IPS DF 6.9 (cell line): ENCODE results near the gene OR8S1.
"Not testable (repeated sequence)": the region's sequence is repeated elsewhere in the genome, so short reads cannot be mapped to it uniquely, and the experiment has no call there.

Experiments
- DNase-seq: peaks from one replicate; pipeline ENCODE4 v3.0.0-alpha.2; 2013; ENCODE audit warnings: low read depth, low spot score
- H3K27ac ChIP-seq: one replicate; pipeline ENCODE4 v1.5.1; 2013; ENCODE audit warnings: low read length, control low read depth
- H3K27me3 ChIP-seq: 2 replicates; pipeline ENCODE4 v1.6.1; 2013; ENCODE audit warnings: mild to moderate bottlenecking, low read length; ENCODE audit not compliant: control insufficient read depth, insufficient read depth
- H3K36me3 ChIP-seq: 2 replicates; pipeline ENCODE4 v1.6.1; 2013; ENCODE audit warnings: low read length; ENCODE audit not compliant: control insufficient read depth, insufficient read depth
- H3K4me1 ChIP-seq: 2 replicates; pipeline ENCODE4 v1.6.1; 2013; ENCODE audit warnings: low read length; ENCODE audit not compliant: control insufficient read depth, insufficient read depth
- H3K4me3 ChIP-seq: 2 replicates; pipeline ENCODE4 v1.5.1; 2013; ENCODE audit warnings: mild to moderate bottlenecking, low read length
- H3K9me3 ChIP-seq: 2 replicates; pipeline ENCODE4 v1.6.1; 2013; ENCODE audit warnings: low read length, inconsistent platforms; ENCODE audit not compliant: control insufficient read depth, insufficient read depth
- WGBS: extraction: QIAGEN DNeasy Blood & Tissue Kit; methylation state at CpG from one replicate; pipeline ENCODE4 v1.1.7; 2013; ENCODE audit warnings: mixed read lengths, missing lambda C conversion rate; ENCODE audit not compliant: insufficient read length, insufficient coverage; 5-methylcytosine and 5-hydroxymethylcytosine counted together

Gene OR8S1

GRCh38 chr12:48525332-48525731 is at the start of gene OR8S1:
Gene OR8S1, plus strand, starts transcription at chr12:48525632. Its CDS starts 0 bp downstream, at chr12:48525632.
- DNase-seq = no peak
- H3K4me3 ChIP-seq = no peak within 1 kb of the TSS
- H3K36me3 ChIP-seq = no peaks in the 10 kb centered on the region
- no peaks in the 10 kb centered on the region for H3K9me3 ChIP-seq
- H3K27ac ChIP-seq = no peak within 1 kb of the TSS
- WGBS = no CpG with 5 or more reads among the region's 5 CpGs
- no peaks in the 10 kb centered on the region; the same call in 1 of the 2 replicates for H3K4me1 ChIP-seq
- H3K27me3 ChIP-seq = no peaks in the 10 kb centered on the region

GRCh38 chr12:48482198-48482597 is 43.2 kb upstream of the OR8S1 start, which contains the start of gene C12orf54:
Gene C12orf54, plus strand, starts transcription at chr12:48482498. Its CDS starts 799 bp downstream, at chr12:48483297.
- Histone ChIP-seq H3K27ac (no peak within 1 kb of the TSS), H3K36me3 (no peaks in the 10 kb centered on the region), H3K27me3 (no peaks in the 10 kb centered on the region), H3K4me3 (no peak within 1 kb of the TSS), H3K9me3 (no peaks in the 10 kb centered on the region), H3K4me1 (no peaks in the 10 kb centered on the region)
- DNase-seq = no peak
- WGBS = no CpG with 5 or more reads among the region's 2 CpGs

- no peak overlapping the region for H3K27ac ChIP-seq
- no CpG with 5 or more reads among the region's 3 CpGs for WGBS
- H3K27me3 ChIP-seq = no peaks in the 10 kb centered on the region
Observed at GRCh38 chr12:48482930-48483329, 42.5 kb upstream of the OR8S1 start.

GRCh38 chr12:48486261-48486660 is 39.2 kb upstream of the OR8S1 start:
- no peaks in the 10 kb centered on the region for H3K36me3 ChIP-seq
- H3K27ac ChIP-seq = no peak overlapping the region
- H3K4me3 ChIP-seq = no peak overlapping the region
- no peaks in the 10 kb centered on the region for H3K9me3 ChIP-seq
- H3K4me1 ChIP-seq = no peaks in the 10 kb centered on the region
- H3K27me3 ChIP-seq = no peaks in the 10 kb centered on the region
- no CpG with 5 or more reads among the region's 2 CpGs for WGBS
- no peak for DNase-seq

More at GRCh38 chr12:48482930-48483329, 42.5 kb upstream of the OR8S1 start:
- no peak for DNase-seq
- Histone ChIP-seq H3K4me1 (no peaks in the 10 kb centered on the region), H3K36me3 (no peaks in the 10 kb centered on the region), H3K4me3 (no peak overlapping the region), H3K9me3 (no peaks in the 10 kb centered on the region)

GRCh38 chr12:48486679-48487078 is 38.8 kb upstream of the OR8S1 start:
- H3K27me3 ChIP-seq = no peaks in the 10 kb centered on the region
- H3K4me1 ChIP-seq = no peaks in the 10 kb centered on the region
- no peak overlapping the region for H3K27ac ChIP-seq
- no CpG with 5 or more reads among the region's 5 CpGs for WGBS
- no peak overlapping the region for H3K4me3 ChIP-seq
- no peaks in the 10 kb centered on the region for H3K9me3 ChIP-seq
- H3K36me3 ChIP-seq = no peaks in the 10 kb centered on the region
- no peak for DNase-seq

- no peaks in the 10 kb centered on the region for H3K4me1 ChIP-seq
- WGBS = no CpG with 5 or more reads among the region's 2 CpGs
- no peak overlapping the region for H3K4me3 ChIP-seq
- DNase-seq = no peak
- no peaks in the 10 kb centered on the region for H3K27me3 ChIP-seq
- no peaks in the 10 kb centered on the region for H3K9me3 ChIP-seq
- H3K36me3 ChIP-seq = no peaks in the 10 kb centered on the region
- H3K27ac ChIP-seq = no peak overlapping the region
Observed at GRCh38 chr12:48489012-48489411, 36.4 kb upstream of the OR8S1 start.

GRCh38 chr12:48489456-48489855 is 36.0 kb upstream of the OR8S1 start:
- not testable (repeated sequence) for H3K36me3 ChIP-seq, H3K9me3 ChIP-seq, DNase-seq, H3K4me1 ChIP-seq, H3K4me3 ChIP-seq, H3K27me3 ChIP-seq, H3K27ac ChIP-seq
- no CpG with 5 or more reads among the region's 7 CpGs for WGBS

GRCh38 chr12:48500281-48500680 is 25.2 kb upstream of the OR8S1 start:
- H3K27me3 ChIP-seq, H3K9me3 ChIP-seq, H3K36me3 ChIP-seq, DNase-seq, H3K4me1 ChIP-seq, H3K4me3 ChIP-seq, H3K27ac ChIP-seq: not testable (repeated sequence)
- no CpG with 5 or more reads among the region's 32 CpGs for WGBS

GRCh38 chr12:48506836-48507235 is 18.6 kb upstream of the OR8S1 start:
- H3K27me3 ChIP-seq, H3K4me1 ChIP-seq, DNase-seq, H3K4me3 ChIP-seq, H3K36me3 ChIP-seq, H3K27ac ChIP-seq, H3K9me3 ChIP-seq: not testable (repeated sequence)
- no CpG with 5 or more reads among the region's 2 CpGs for WGBS

- no peak for DNase-seq
- Histone ChIP-seq H3K36me3 (no peaks in the 10 kb centered on the region), H3K4me3 (no peak overlapping the region), H3K4me1 (no peaks in the 10 kb centered on the region), H3K27me3 (no peaks in the 10 kb centered on the region), H3K9me3 (no peaks in the 10 kb centered on the region), H3K27ac (no peak overlapping the region)
- no CpG with 5 or more reads among the region's 2 CpGs for whole genome bisulfite sequencing
Observed at GRCh38 chr12:48508987-48509386, 16.4 kb upstream of the OR8S1 start.

- Histone ChIP-seq H3K9me3 (no peaks in the 10 kb centered on the region), H3K27me3 (no peaks in the 10 kb centered on the region), H3K4me1 (no peaks in the 10 kb centered on the region), H3K27ac (no peak overlapping the region), H3K36me3 (no peaks in the 10 kb centered on the region), H3K4me3 (no peak overlapping the region)
- no CpG with 5 or more reads among the region's 1 CpG for WGBS
- DNase-seq = no peak
Observed at GRCh38 chr12:48510111-48510510, 15.3 kb upstream of the OR8S1 start.
